Smooth muscle cell (in vitro differentiated cells): ENCODE measurements around the gene ZSCAN31. TPM values are rescaled to one million over a fixed set of nuclear protein-coding genes. Genes with fewer than 3 reads are reported as not detected.

Experiments used
- DNase-seq: peaks from one replicate; lab custom pipeline; 2025; ENCODE audit not compliant: unreplicated experiment; lab: John Stamatoyannopoulos, UW
- H2AFZ ChIP-seq: fragments of 200-600 bp; sonication (generic); 2 replicates; pipeline ENCODE4 v1.6.0; 2016; ENCODE audit warnings: antibody characterized with exemption, low read depth, mild to moderate bottlenecking
- H3F3A ChIP-seq: fragments of 200-600 bp; sonication (generic); 2 replicates; pipeline ENCODE4 v1.6.0; 2017; ENCODE audit warnings: antibody characterized with exemption, low read depth
- H3K27ac ChIP-seq: fragments of 200-600 bp; sonication (generic); 2 replicates; pipeline ENCODE4 v1.5.1; 2016; ENCODE audit warnings: low read depth, mild to moderate bottlenecking
- H3K27me3 ChIP-seq: fragments of 200-600 bp; sonication (generic); 2 replicates; pipeline ENCODE4 v1.6.1; 2016; ENCODE audit warnings: low read depth, mild to moderate bottlenecking
- H3K36me3 ChIP-seq: fragments of 200-600 bp; sonication (generic); 2 replicates; pipeline ENCODE4 v1.5.1; 2016; ENCODE audit warnings: low read depth
- H3K4me1 ChIP-seq: fragments of 200-600 bp; sonication (generic); 2 replicates; pipeline ENCODE4 v1.5.1; 2016; ENCODE audit warnings: low read depth
- H3K4me2 ChIP-seq: fragments of 200-600 bp; sonication (generic); 2 replicates; pipeline ENCODE4 v1.6.0; 2016; ENCODE audit warnings: mild to moderate bottlenecking
- H3K4me3 ChIP-seq: fragments of 200-600 bp; sonication (generic); 2 replicates; pipeline ENCODE4 v1.5.1; 2016; ENCODE audit warnings: mild to moderate bottlenecking
- H3K79me2 ChIP-seq: fragments of 200-600 bp; sonication (generic); 2 replicates; pipeline ENCODE4 v1.6.0; 2016; ENCODE audit warnings: low read depth, mild to moderate bottlenecking
- H3K9ac ChIP-seq: fragments of 200-600 bp; sonication (generic); 2 replicates; pipeline ENCODE4 v1.6.0; 2016; ENCODE audit warnings: low read depth
- H3K9me3 ChIP-seq: fragments of 200-600 bp; sonication (generic); replicated peaks from 2 replicates; pipeline ENCODE4 v1.5.1; 2016; ENCODE audit warnings: low read depth
- H4K20me1 ChIP-seq: fragments of 200-600 bp; sonication (generic); 2 replicates; pipeline ENCODE4 v1.6.0; 2016; ENCODE audit warnings: low read depth
- whole genome bisulfite sequencing: methylation state at CpG from one replicate; pipeline ENCODE4 v1.1.7; 2016; ENCODE audit warnings: low lambda C conversion rate; 5-methylcytosine and 5-hydroxymethylcytosine counted together
- polyA plus RNA-seq: library from polyadenylated mRNA; unstranded; fragments of >200 nt; fragmentation: Nextera tagmentation; extraction: Ambion mirVana; gene quantifications from 2 replicates; pipeline ENCODE4 v1.2.1, GENCODE V29; 2016
- total RNA-seq: library from RNA; depleted of rRNA; stranded (reverse); fragments of >200 nt; gene quantifications from 2 replicates; pipeline ENCODE4 v1.2.3, GENCODE V29; 2014
- TF ChIP-seq, protein P1 (sequence below): fragments of 200-600 bp; sonication (generic); IDR thresholded peaks from 2 replicates; pipeline ENCODE4 v1.5.1; 2017; ENCODE audit warnings: borderline replicate concordance, mild to moderate bottlenecking, antibody characterized with exemption; ENCODE audit not compliant: insufficient read depth, poor library complexity, severe bottlenecking

The ZSCAN31 gene
- total and polyA plus RNA-seq, 2 experiments from 2014 or later = 1.1 to 1.5 TPM

DNA sequence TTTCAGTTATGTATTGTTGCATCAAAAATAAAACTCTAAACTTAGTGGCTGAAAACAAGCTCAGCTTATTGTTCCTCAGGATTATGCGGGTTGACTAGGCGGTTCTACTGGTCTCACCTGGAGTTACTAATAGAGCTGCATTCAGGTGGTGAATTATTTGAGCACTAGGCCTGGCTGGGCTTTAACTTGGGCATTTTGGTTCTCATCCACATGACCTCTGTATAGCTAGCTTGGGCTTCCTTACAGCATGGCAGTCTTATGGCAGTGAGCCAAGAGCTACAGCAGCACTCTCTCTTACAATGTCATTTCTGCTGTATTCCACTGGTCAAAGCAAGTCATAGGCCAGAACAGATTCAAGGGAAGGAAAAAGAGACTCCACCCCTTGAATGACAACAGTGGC lies 53.0 kb downstream of the ZSCAN31 start:
- Histone ChIP-seq H3K4me2 (peak overlapping the region; percentile 90), H3K9me3 (no peaks in the 10 kb centered on the region), H4K20me1 (no peaks in the 10 kb centered on the region), H2AFZ (no peak overlapping the region), H3K27me3 (no peaks in the 10 kb centered on the region), H3F3A (peaks cover 6% of the 10 kb centered on the region), H3K9ac (no peak overlapping the region), H3K4me3 (peak overlapping the region; percentile 95), H3K27ac (no peak overlapping the region), H3K4me1 (peaks cover 5% of the 10 kb centered on the region), H3K36me3 (peaks cover 9% of the 10 kb centered on the region), H3K79me2 (peaks cover 26% of the 10 kb centered on the region)
- DNase-seq = no peak
- TF ChIP-seq, protein P1, sequence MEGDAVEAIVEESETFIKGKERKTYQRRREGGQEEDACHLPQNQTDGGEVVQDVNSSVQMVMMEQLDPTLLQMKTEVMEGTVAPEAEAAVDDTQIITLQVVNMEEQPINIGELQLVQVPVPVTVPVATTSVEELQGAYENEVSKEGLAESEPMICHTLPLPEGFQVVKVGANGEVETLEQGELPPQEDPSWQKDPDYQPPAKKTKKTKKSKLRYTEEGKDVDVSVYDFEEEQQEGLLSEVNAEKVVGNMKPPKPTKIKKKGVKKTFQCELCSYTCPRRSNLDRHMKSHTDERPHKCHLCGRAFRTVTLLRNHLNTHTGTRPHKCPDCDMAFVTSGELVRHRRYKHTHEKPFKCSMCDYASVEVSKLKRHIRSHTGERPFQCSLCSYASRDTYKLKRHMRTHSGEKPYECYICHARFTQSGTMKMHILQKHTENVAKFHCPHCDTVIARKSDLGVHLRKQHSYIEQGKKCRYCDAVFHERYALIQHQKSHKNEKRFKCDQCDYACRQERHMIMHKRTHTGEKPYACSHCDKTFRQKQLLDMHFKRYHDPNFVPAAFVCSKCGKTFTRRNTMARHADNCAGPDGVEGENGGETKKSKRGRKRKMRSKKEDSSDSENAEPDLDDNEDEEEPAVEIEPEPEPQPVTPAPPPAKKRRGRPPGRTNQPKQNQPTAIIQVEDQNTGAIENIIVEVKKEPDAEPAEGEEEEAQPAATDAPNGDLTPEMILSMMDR = no peak
- WGBS = 98% methylated on average over 2 of the region's 2 CpGs

DNA sequence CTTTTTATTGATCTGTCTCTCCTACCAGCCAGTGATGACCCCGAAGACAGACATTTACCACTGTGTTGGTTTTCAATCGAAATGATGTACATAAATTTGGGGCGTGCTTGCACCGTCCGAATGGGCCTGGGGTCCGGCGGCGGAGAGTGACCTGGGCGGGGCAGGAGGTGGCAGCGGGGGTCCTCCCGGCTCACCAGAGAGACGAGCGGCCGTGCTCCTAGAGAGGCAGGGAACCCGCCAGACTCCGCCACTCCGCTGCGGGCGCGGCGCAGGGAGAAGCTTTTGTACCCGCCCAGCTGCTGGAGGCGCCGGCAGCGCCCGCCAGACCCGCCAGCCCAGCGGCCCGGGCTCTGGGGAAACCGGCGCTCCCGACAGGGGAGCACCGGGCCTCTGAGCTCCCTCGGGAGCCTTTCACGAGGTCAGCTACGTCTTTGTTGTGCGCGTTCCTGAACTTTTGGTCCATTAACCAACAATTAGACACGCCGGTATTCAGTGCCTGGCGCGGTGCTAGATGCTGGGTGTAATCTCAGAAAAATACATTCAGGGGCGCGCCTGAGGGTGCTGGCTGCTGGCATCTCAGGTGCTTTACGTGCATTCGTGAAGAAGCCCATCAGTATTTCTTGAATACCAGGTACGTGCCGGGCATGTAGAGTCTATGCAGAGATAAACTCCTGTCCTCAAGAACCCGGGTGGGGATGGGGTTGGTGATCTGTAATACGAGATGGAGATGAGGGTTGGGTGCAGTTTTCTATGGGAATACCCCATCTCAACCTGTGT lies 54.5 kb downstream of the ZSCAN31 start, which contains the start of gene PGBD1:
TSS of gene PGBD1 (plus strand) at position 285 of the 777 bp plus-strand sequence. CDS start 2,242 bp downstream, outside the sequence.
- Histone ChIP-seq H3K79me2 (peaks cover 26% of the 10 kb centered on the region), H2AFZ (peak within 1 kb of the TSS; percentile 96), H3K27me3 (no peaks in the 10 kb centered on the region), H3K27ac (no peak within 1 kb of the TSS), H3F3A (peaks cover 6% of the 10 kb centered on the region), H3K36me3 (no peaks in the 10 kb centered on the region), H3K9ac (peak within 1 kb of the TSS; percentile 79), H3K4me2 (peak within 1 kb of the TSS; percentile 90), H3K9me3 (no peaks in the 10 kb centered on the region), H3K4me1 (peaks cover 5% of the 10 kb centered on the region), H4K20me1 (no peaks in the 10 kb centered on the region), H3K4me3 (peak within 1 kb of the TSS; percentile 95)
- peak; percentile 20 for DNase-seq
- TF ChIP-seq, protein P1 = no peak
- under 1% methylated on average over 49 of the region's 50 CpGs for WGBS

DNA sequence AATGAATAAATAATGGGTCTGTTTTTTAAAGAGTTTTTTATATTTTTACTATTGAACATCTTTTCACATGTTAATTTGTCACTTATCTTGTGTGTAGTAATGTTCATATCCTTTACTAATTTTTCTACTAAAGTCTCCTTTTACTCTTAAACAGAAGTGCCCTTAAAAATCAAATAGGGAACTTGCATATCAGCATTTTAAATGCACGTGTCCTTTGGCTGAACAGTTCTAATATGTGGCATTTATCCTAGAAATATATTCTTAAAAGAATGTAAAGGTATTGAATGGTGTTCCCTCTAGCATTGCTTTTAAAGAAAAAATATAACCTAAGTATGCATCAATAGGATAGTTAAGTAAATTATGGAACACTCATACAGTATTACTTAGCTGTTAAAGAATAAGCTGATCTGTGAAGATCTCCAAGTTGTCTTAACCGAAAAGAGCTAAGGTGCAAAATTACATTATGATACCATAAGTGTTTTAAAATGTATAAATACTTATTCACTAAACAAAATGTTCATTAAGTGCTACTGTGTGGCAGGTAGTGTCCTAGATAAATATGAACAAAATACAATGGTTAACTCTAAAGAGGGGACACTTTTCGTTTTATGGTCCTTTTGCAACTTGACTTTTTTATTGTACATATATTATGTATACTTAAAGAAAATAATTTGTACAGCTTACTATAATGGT lies 55.2 kb downstream of the ZSCAN31 start:
- Histone ChIP-seq H3K4me3 (peak overlapping the region; percentile 95), H4K20me1 (no peaks in the 10 kb centered on the region), H3K27me3 (no peaks in the 10 kb centered on the region), H3K36me3 (peaks cover 5% of the 10 kb centered on the region), H3K9ac (peak overlapping the region; percentile 79), H3K4me1 (peaks cover 5% of the 10 kb centered on the region), H3K79me2 (peaks cover 26% of the 10 kb centered on the region), H3K27ac (no peak overlapping the region), H3F3A (peaks cover 6% of the 10 kb centered on the region), H3K9me3 (no peaks in the 10 kb centered on the region), H2AFZ (peak overlapping the region; percentile 96), H3K4me2 (peak overlapping the region; percentile 90)
- WGBS = 39% methylated on average over 3 of the region's 3 CpGs
- TF ChIP-seq, protein P1 = no peak
- no peak for DNase-seq
